H1 (cell line): Measurements from ENCODE around the gene CPA4. TPM values are rescaled to one million over a fixed set of nuclear protein-coding genes. Genes with fewer than 3 reads are reported as not detected.
A peak's percentile ranks its signal among the peaks of the same experiment; 100 is the strongest.

Source experiments
- CTCF ChIA-PET: fragments of 300-600 bp; sonication (Branson Sonifier 250); formaldehyde crosslinking; loops from one replicate; lab custom pipeline; 2021; ENCODE audit not compliant: partially characterized antibody; lab: Charles Lee
- POLR2A ChIA-PET: fragments of 300-600 bp; sonication (Branson Sonifier 250); formaldehyde crosslinking; loops from one replicate; lab custom pipeline; 2021; ENCODE audit warnings: inconsistent platforms; ENCODE audit not compliant: partially characterized antibody; lab: Charles Lee
- DNase-seq, 2 experiments: peaks; one replicate each; pipeline versions ENCODE4 v3.0.0 to v3.0.0-alpha.2; 2010 to 2022; ENCODE audit warnings: low spot score in 2 of 2, low read depth in 1 of 2, mixed read lengths in 1 of 2
- FAIRE-seq: peaks from 2 replicates; lab custom pipeline; 2011; peaks lifted over from hg19 to GRCh38; lab: Jason Lieb, UNC
- H2AFZ ChIP-seq: 2 replicates; pipeline ENCODE4 v1.8.1; 2012; ENCODE audit warnings: low read length, inconsistent platforms
- H2AK5ac ChIP-seq: 2 replicates; pipeline ENCODE4 v1.6.1; 2013; ENCODE audit warnings: low read depth, low read length
- H2BK120ac ChIP-seq: replicated peaks from 2 replicates; pipeline ENCODE3; 2013; ENCODE audit warnings: low read depth, low read length, inconsistent platforms
- H2BK12ac ChIP-seq: 2 replicates; pipeline ENCODE4 v1.6.1; 2013; ENCODE audit warnings: low read depth, low read length
- H2BK15ac ChIP-seq: 2 replicates; pipeline ENCODE4 v1.6.1; 2013; ENCODE audit warnings: low read length
- H2BK20ac ChIP-seq: 2 replicates; pipeline ENCODE4 v1.6.1; 2013; ENCODE audit warnings: low read length
- H2BK5ac ChIP-seq: 2 replicates; pipeline ENCODE4 v1.6.1; 2013; ENCODE audit warnings: low read depth, low read length
- H3K14ac ChIP-seq: 2 replicates; pipeline ENCODE4 v1.6.1; 2013; ENCODE audit warnings: inconsistent platforms; ENCODE audit not compliant: insufficient read length
- H3K18ac ChIP-seq: 2 replicates; pipeline ENCODE4 v1.6.1; 2013; ENCODE audit warnings: low read length; ENCODE audit errors: extremely low read depth
- H3K23ac ChIP-seq: 2 replicates; pipeline ENCODE4 v1.6.1; 2013; ENCODE audit warnings: inconsistent platforms; ENCODE audit not compliant: insufficient read length
- H3K23me2 ChIP-seq: 2 replicates; pipeline ENCODE4 v1.6.1; 2013; ENCODE audit warnings: low read depth, low read length
- H3K27ac ChIP-seq: 2 replicates; pipeline ENCODE4 v1.6.1; 2011; ENCODE audit warnings: low read depth, low read length, inconsistent platforms
- H3K27me3 ChIP-seq, 4 experiments: replicated peaks in 1 of 4; 1 replicate in 1 of 4; 2 replicates in 3 of 4; pipeline versions ENCODE4 v1.6.1 to v1.8.1; 2011 to 2013; ENCODE audit warnings: low read length in 3 of 4, mild to moderate bottlenecking in 3 of 4, inconsistent platforms in 2 of 4, mixed read lengths in 2 of 4, moderate library complexity in 1 of 4; ENCODE audit not compliant: control insufficient read depth in 3 of 4, insufficient read depth in 3 of 4; ENCODE audit errors: extremely low read depth in 1 of 4
- H3K36me3 ChIP-seq, 4 experiments: 2 replicates each; pipeline versions ENCODE4 v1.6.1 to v1.8.1; 2011 to 2013; ENCODE audit warnings: mild to moderate bottlenecking in 4 of 4, low read length in 3 of 4, moderate library complexity in 2 of 4, control low read depth in 1 of 4, inconsistent platforms in 1 of 4; ENCODE audit not compliant: insufficient read depth in 4 of 4, control insufficient read depth in 2 of 4
- H3K4ac ChIP-seq: replicated peaks from 2 replicates; pipeline ENCODE3; 2013; ENCODE audit warnings: low read length, low read depth, mixed read lengths, inconsistent platforms; ENCODE audit not compliant: insufficient read length
- H3K4me1 ChIP-seq, 4 experiments: replicated peaks in 1 of 4; 1 replicate in 1 of 4; 2 replicates in 3 of 4; pipeline versions ENCODE4 v1.6.1 to v1.8.1; 2011 to 2013; ENCODE audit warnings: low read length in 3 of 4, inconsistent platforms in 2 of 4, mixed read lengths in 1 of 4; ENCODE audit not compliant: insufficient read depth in 4 of 4, control insufficient read depth in 3 of 4
- H3K4me2 ChIP-seq, 2 experiments: 2 replicates each; pipeline versions ENCODE4 v1.6.1 to v1.8.1; 2011 to 2013; ENCODE audit warnings: low read depth in 2 of 2, low read length in 2 of 2, control low read depth in 1 of 2, inconsistent platforms in 1 of 2, mild to moderate bottlenecking in 1 of 2; ENCODE audit not compliant: insufficient read depth in 1 of 2
- H3K4me3 ChIP-seq, 4 experiments: fragments of 200-600, 300-600 bp in 1 of 4; sonication (generic), shearing (Covaris generic), sonication (Bioruptor Twin) in 1 of 4; 2 replicates each; pipeline versions ENCODE4 v1.5.1 to v1.8.1; 2011 to 2016; ENCODE audit warnings: low read length in 4 of 4, low read depth in 3 of 4, control low read depth in 2 of 4, inconsistent platforms in 2 of 4, mild to moderate bottlenecking in 2 of 4, mixed read lengths in 1 of 4, moderate library complexity in 1 of 4; ENCODE audit not compliant: insufficient read depth in 2 of 4; ENCODE audit errors: extremely low read depth in 1 of 4
- H3K56ac ChIP-seq: replicated peaks from 2 replicates; pipeline ENCODE3; 2013; ENCODE audit warnings: low read depth, mild to moderate bottlenecking, mixed read lengths, low read length, inconsistent platforms; ENCODE audit not compliant: insufficient read length
- H3K79me1 ChIP-seq: 2 replicates; pipeline ENCODE4 v1.6.1; 2013; ENCODE audit warnings: low read depth, low read length, control low read depth
- H3K79me2 ChIP-seq, 2 experiments: 2 replicates each; pipeline versions ENCODE4 v1.6.1 to v1.8.1; 2012 to 2013; ENCODE audit warnings: low read length in 2 of 2, mild to moderate bottlenecking in 2 of 2, inconsistent platforms in 1 of 2; ENCODE audit not compliant: insufficient read depth in 2 of 2, control insufficient read depth in 1 of 2
- H3K9ac ChIP-seq, 4 experiments: replicated peaks in 1 of 4; 1 replicate in 1 of 4; 2 replicates in 3 of 4; pipeline versions ENCODE4 v1.6.1 to v1.8.1; 2011 to 2013; ENCODE audit warnings: low read depth in 3 of 4, low read length in 3 of 4, control low read depth in 2 of 4, mild to moderate bottlenecking in 2 of 4, moderate library complexity in 2 of 4, inconsistent platforms in 1 of 4; ENCODE audit errors: extremely low read depth in 1 of 4
- H3K9me3 ChIP-seq, 2 experiments: 2 replicates each; pipeline versions ENCODE4 v1.6.1 to v1.8.1; 2012 to 2013; ENCODE audit warnings: mild to moderate bottlenecking in 2 of 2, moderate library complexity in 2 of 2, control low read depth in 1 of 2, inconsistent platforms in 1 of 2, low read depth in 1 of 2, low read length in 1 of 2, mixed read lengths in 1 of 2; ENCODE audit not compliant: insufficient read depth in 2 of 2
- H4K20me1 ChIP-seq, 2 experiments: replicated peaks in 1 of 2; 2 replicates each; pipeline versions ENCODE3 to v1.8.1; 2011 to 2013; ENCODE audit warnings: inconsistent platforms in 2 of 2, low read length in 2 of 2, mild to moderate bottlenecking in 1 of 2; ENCODE audit not compliant: insufficient read depth in 2 of 2, control insufficient read depth in 1 of 2
- H4K5ac ChIP-seq: 2 replicates; pipeline ENCODE4 v1.6.1; 2013; ENCODE audit warnings: low read length, low read depth, mixed read lengths, inconsistent platforms; ENCODE audit not compliant: insufficient read length
- H4K8ac ChIP-seq: 2 replicates; pipeline ENCODE4 v1.8.0; 2013; ENCODE audit warnings: mild to moderate bottlenecking, moderate library complexity, low read length, inconsistent platforms; ENCODE audit not compliant: insufficient read depth; ENCODE audit errors: extremely low read depth
- H4K91ac ChIP-seq: replicated peaks from 2 replicates; pipeline ENCODE3; 2013; ENCODE audit warnings: low read length, mixed read lengths, inconsistent platforms; ENCODE audit not compliant: insufficient read length
- KDM1A ChIP-seq: fragments of 200-600, 300-600 bp; sonication (generic); IDR thresholded peaks from 2 replicates; pipeline ENCODE4 v1.7.1; 2016; ENCODE audit warnings: mild to moderate bottlenecking, low read length, borderline replicate concordance
- WGBS, 2 experiments: shearing (Covaris generic) in 1 of 2; methylation state at CpG; one replicate each; pipeline versions ENCODE4 v1.1.6 to v1.1.7; 2013 to 2015; ENCODE audit warnings: low lambda C conversion rate in 2 of 2, mixed read lengths in 2 of 2, inconsistent platforms in 1 of 2, low coverage in 1 of 2, missing lambda C conversion rate in 1 of 2; ENCODE audit not compliant: insufficient replicate concordance in 2 of 2, insufficient coverage in 1 of 2, insufficient read length in 1 of 2; ENCODE audit errors: extremely low coverage in 1 of 2, missing lambda C conversion rate in 1 of 2; 5-methylcytosine and 5-hydroxymethylcytosine counted together
- polyA plus RNA-seq, 7 experiments: library from polyadenylated mRNA; depleted of rRNA in 3 of 7; stranded (reverse) in 5 of 7; unstranded in 2 of 7; fragments of >200 nt in 5 of 7; fragments of 200-250 nt in 2 of 7; gene quantifications; 1 replicate in 5 of 7; 2 replicates in 1 of 7; 4 replicates in 1 of 7; pipeline versions ENCODE4 v1.2.1 to v1.2.3, GENCODE V29; 2011 to 2013; ENCODE audit warnings: missing spikeins in 2 of 7, mixed read lengths in 2 of 7
- total RNA-seq: library from RNA; stranded (reverse); fragmentation: NEBNext Ultra II Directional; extraction: Animal tissue kit (Norgen Biotek cat#: 25700); gene quantifications from 2 replicates; pipeline ENCODE4 v1.2.1, GENCODE V29; 2021
- TF ChIP-seq, protein P1 (sequence below): IDR thresholded peaks from 2 replicates; pipeline ENCODE4 v1.6.1; 2012; ENCODE audit warnings: low read length, inconsistent platforms

CPA4 gene
- total and polyA plus RNA-seq, 2 of the 8 experiments (the other 6 are each of a cell fraction or from before 2014, with no cell fraction given): 0.03 TPM; not detected in 1

DNA sequence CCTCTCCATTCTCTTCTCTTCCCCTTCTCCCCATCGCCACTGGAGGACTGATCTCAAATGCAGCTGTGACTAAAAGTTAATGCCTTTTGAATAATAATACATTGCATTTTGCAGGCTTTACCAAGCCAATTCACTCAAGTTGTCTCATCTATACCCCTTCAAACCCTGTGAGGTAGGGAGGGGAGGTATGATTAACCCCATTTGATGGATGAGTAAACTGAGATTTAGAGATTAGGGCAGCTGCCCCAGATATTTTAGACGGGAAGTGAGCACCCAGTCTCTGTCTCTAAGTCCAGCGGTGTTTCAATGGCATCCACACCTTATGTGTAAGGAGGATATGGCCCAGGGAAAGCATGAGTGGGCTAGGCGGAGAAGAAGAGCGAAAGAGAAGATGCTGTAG is 52.8 kb downstream of the CPA4 start:
- CTCF ChIA-PET: interaction anchor here (0.9 to 3.0 kb wide), 5 partner anchors 8 to 146 kb away, joined by 3 to 12 read pairs (median 3); partner anchors contain the start of gene CPA1
- TF ChIP-seq, protein P1, sequence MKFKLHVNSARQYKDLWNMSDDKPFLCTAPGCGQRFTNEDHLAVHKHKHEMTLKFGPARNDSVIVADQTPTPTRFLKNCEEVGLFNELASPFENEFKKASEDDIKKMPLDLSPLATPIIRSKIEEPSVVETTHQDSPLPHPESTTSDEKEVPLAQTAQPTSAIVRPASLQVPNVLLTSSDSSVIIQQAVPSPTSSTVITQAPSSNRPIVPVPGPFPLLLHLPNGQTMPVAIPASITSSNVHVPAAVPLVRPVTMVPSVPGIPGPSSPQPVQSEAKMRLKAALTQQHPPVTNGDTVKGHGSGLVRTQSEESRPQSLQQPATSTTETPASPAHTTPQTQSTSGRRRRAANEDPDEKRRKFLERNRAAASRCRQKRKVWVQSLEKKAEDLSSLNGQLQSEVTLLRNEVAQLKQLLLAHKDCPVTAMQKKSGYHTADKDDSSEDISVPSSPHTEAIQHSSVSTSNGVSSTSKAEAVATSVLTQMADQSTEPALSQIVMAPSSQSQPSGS: no peak
- TF ChIP-seq KDM1A: peak; percentile 92

More for the DNA sequence above, 52.8 kb downstream of the CPA4 start:
- no peak overlapping the region for H2BK120ac ChIP-seq
- no peaks in the 10 kb centered on the region for H4K20me1 ChIP-seq
- no peak overlapping the region for H3K4ac ChIP-seq
- H4K91ac ChIP-seq: no peak overlapping the region
- H3K23me2 ChIP-seq: no peaks in the 10 kb centered on the region
- no peak overlapping the region for H2BK15ac ChIP-seq
- no peak overlapping the region for H3K9ac ChIP-seq
- POLR2A ChIA-PET: interaction anchor here (0.6 to 1.6 kb wide), 3 partner anchors 11 to 53 kb away, joined by 3 to 4 read pairs (median 3); partner anchors contain the start of gene CPA4
- no peak overlapping the region for H2AFZ ChIP-seq
- H3K4me2 ChIP-seq: 0 out of 4 replicates have a peak overlapping the region, but pooled peaks of 1 of the 2 experiments have one; percentile 16
- no peaks in the 10 kb centered on the region for H3K79me1 ChIP-seq
- no peak for DNase-seq
- H3K18ac ChIP-seq: no peak overlapping the region; the same call in 1 of the 2 replicates
- no peak overlapping the region for H3K4me3 ChIP-seq
- H2BK5ac ChIP-seq: no peak overlapping the region
- no peak overlapping the region for H2BK12ac ChIP-seq
- no peak overlapping the region for H4K8ac ChIP-seq
- no peaks in the 10 kb centered on the region for H3K27me3 ChIP-seq
- H3K27ac ChIP-seq: no peak overlapping the region
- H3K14ac ChIP-seq: no peak overlapping the region
- 73% methylated on average over 5 of the region's 5 CpGs; no CpG with 5 or more reads in 1 of the 2 experiments for WGBS, 2 experiments
- H3K23ac ChIP-seq: no peak overlapping the region
- no peaks in the 10 kb centered on the region for H3K36me3 ChIP-seq
- no peak for FAIRE-seq
- H2AK5ac ChIP-seq: no peak overlapping the region
- peaks cover 2 to 8% (median 5%) of the 10 kb centered on the region in 4 experiments for H3K4me1 ChIP-seq
- no peaks in the 10 kb centered on the region for H3K9me3 ChIP-seq
- H4K5ac ChIP-seq: no peak overlapping the region
- no peak overlapping the region for H2BK20ac ChIP-seq
- no peak overlapping the region for H3K56ac ChIP-seq
- H3K79me2 ChIP-seq: no peaks in the 10 kb centered on the region
